Spleen (tissue), 11 donors: ENCODE measurements around the gene SNPH. TPM values are rescaled to one million over a fixed set of nuclear protein-coding genes. Genes with fewer than 3 reads are reported as not detected.

Source experiments
- DNase-seq: peaks from one replicate; pipeline ENCODE4 v3.0.0-alpha.2; 2020
- H3K27ac ChIP-seq, 8 donors: fragments of 200-600 bp; sonication (generic) in 7 of 8; 1 replicate in 4 of 8; 2 replicates in 4 of 8; pipeline versions ENCODE4 v1.5.0 to v1.8.0; 2016 to 2021; ENCODE audit warnings: inconsistent platforms in 4 of 8, mild to moderate bottlenecking in 4 of 8, moderate library complexity in 1 of 8
- H3K27me3 ChIP-seq, 7 donors: fragments of 200-600 bp; sonication (generic) in 6 of 7; replicated peaks in 1 of 7; 1 replicate in 4 of 7; 2 replicates in 3 of 7; pipeline versions ENCODE4 v1.5.0 to v1.8.0; 2016 to 2021; ENCODE audit warnings: inconsistent platforms in 3 of 7, mild to moderate bottlenecking in 1 of 7
- H3K36me3 ChIP-seq, 6 donors: fragments of 200-600 bp; sonication (generic) in 5 of 6; 1 replicate in 4 of 6; 2 replicates in 2 of 6; pipeline versions ENCODE4 v1.5.0 to v1.8.0; 2016 to 2021; ENCODE audit warnings: inconsistent platforms in 2 of 6
- H3K4me1 ChIP-seq, 6 donors: fragments of 200-600 bp; sonication (generic) in 5 of 6; 1 replicate in 3 of 6; 2 replicates in 3 of 6; pipeline versions ENCODE4 v1.5.0 to v1.8.0; 2016 to 2021; ENCODE audit warnings: inconsistent platforms in 3 of 6
- H3K4me3 ChIP-seq, 8 donors: fragments of 200-600 bp; sonication (generic) in 7 of 8; 1 replicate in 4 of 8; 2 replicates in 4 of 8; pipeline versions ENCODE4 v1.5.0 to v1.8.0; 2016 to 2021; ENCODE audit warnings: inconsistent platforms in 4 of 8, mild to moderate bottlenecking in 4 of 8, moderate library complexity in 2 of 8
- H3K9me3 ChIP-seq, 8 donors: fragments of 200-600 bp; sonication (generic) in 7 of 8; 1 replicate in 4 of 8; 2 replicates in 4 of 8; pipeline versions ENCODE4 v1.5.0 to v1.8.0; 2016 to 2021; ENCODE audit warnings: inconsistent platforms in 4 of 8
- CTCF ChIP-seq, 11 experiments: fragments of 200-600 bp in 7 of 11; fragments of 450-650 bp in 4 of 11; sonication (generic) in 4 of 11; IDR thresholded peaks in 8 of 11; conservative IDR thresholded peaks in 3 of 11; 1 replicate in 7 of 11; 2 replicates in 4 of 11; pipeline versions ENCODE4 v1.4.0 to v1.8.0; 2016 to 2021; ENCODE audit warnings: antibody characterized with exemption in 11 of 11, inconsistent platforms in 4 of 11, mild to moderate bottlenecking in 1 of 11
- POLR2A ChIP-seq, 3 donors: fragments of 450-650 bp; IDR thresholded peaks; one replicate each; pipeline ENCODE4 v1.5.1; 2017; ENCODE audit warnings: antibody characterized with exemption in 3 of 3, mild to moderate bottlenecking in 1 of 3
- POLR2AphosphoS5 ChIP-seq, 3 donors: sonication (generic); formaldehyde crosslinking; IDR thresholded peaks; one replicate each; pipeline ENCODE4 v1.5.1; 2017; ENCODE audit warnings: antibody characterized with exemption in 3 of 3
- WGBS, 5 donors: extraction: QIAGEN DNeasy Blood & Tissue Kit in 3 of 5; methylation state at CpG; one replicate each; pipeline versions ENCODE4 v1.1.5 to v1.1.7; 2013 to 2018; 5-methylcytosine and 5-hydroxymethylcytosine counted together
- intact Hi-C: fragments of 100-400 bp; cut with DNase I; formaldehyde crosslinking; loops from one replicate; pipeline ENCODE4 v1.15.0; 2023; ENCODE audit warnings: low total_unique reads
- polyA plus RNA-seq, 3 donors: library from polyadenylated mRNA; stranded (reverse); fragments of 200-250 nt; gene quantifications; one replicate each; pipeline ENCODE4 v1.2.1, GENCODE V29; 2013
- total RNA-seq, 7 donors: library from RNA; depleted of rRNA in 3 of 7; stranded (reverse); fragments of >200 nt in 3 of 7; fragmentation: NEBNext Ultra II Directional in 4 of 7; extraction: Animal tissue kit (Norgen Biotek cat#: 25700) in 4 of 7; gene quantifications; one replicate each; pipeline versions ENCODE4 v1.1.0 to v1.2.1, GENCODE V29; 2016 to 2021
- donor health status: healthy with polysubstance abuse.
- donor health status: DM: no; HTN: no; CAD: no; lungs with moderate emphysema.
- donor health status: DM: no; HTN: no; CAD: no.
- donor health status: Bipolar disorder and iron deficiency.
- donor health status: healthy.
- donor health status: DM: no; HTN: no; CAD: no.
- donor health status: DM: yes; HTN: yes; CAD: no.

Gene SNPH
- total and polyA plus RNA-seq, 10 donors, result 0.58 to 3.5 (median 2.0) TPM

DNA sequence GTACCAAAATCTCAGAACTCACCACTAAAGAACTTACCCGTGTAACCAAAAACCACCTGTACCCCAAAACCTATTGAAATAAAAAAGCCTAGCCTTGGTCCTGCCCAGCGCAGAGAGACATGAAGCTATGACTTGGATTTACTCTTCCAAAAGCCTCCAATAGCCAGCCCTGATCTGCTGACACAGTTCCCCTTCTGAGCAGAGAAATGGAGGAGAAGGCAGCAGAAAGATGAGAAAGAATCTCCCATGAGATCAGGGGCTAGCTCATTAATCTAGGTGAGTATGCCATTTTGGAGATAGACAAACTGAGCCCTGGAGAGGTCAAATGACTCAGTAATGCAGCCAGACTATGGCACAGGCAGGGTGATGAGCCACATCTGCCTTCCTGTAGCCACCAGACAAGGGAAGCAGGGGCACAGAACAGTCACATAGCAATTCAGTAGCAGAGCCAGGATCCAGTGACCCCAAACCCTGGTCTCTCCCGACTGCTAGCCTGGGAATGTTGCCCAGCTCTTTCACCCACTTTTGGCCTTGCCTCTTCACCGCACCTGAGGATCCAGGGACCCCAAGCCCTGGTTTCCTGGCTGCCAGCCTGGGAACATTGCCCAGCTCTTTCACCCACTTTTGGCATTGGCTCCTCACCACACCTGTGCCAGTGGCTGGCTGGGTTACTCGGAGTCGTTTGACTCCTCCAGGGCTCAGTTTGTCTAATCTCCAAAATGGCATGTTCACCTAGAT lies 70.0 kb downstream of the SNPH start:
- intact Hi-C loops, result no loop called here
- Histone ChIP-seq H3K9me3 (no peaks in the 10 kb centered on the region), H3K27me3 (no peaks in the 10 kb centered on the region), H3K4me3 (no peak overlapping the region), H3K27ac (peak overlapping the region in 7 of 8 donors; percentile 24 to 72 (median 62)), H3K4me1 (peaks cover 17 to 72% (median 36%) of the 10 kb centered on the region in 6 donors), H3K36me3 (peaks cover 0 to 35% (median 0%) of the 10 kb centered on the region in 6 donors)
- TF ChIP-seq CTCF (IDR thresholded peaks at IDR 0.05 in 8 of 11, conservative IDR thresholded peaks at IDR 0.05 in 3 of 11), result no peak
- no peak for TF ChIP-seq POLR2A (IDR thresholded peaks at IDR 0.05)
- no peak for TF ChIP-seq POLR2AphosphoS5 (IDR thresholded peaks at IDR 0.05)
- peak; percentile 51 for DNase-seq
- 66 to 83% (median 78%) methylated on average over 6 of the region's 6 CpGs for WGBS, 5 donors

DNA sequence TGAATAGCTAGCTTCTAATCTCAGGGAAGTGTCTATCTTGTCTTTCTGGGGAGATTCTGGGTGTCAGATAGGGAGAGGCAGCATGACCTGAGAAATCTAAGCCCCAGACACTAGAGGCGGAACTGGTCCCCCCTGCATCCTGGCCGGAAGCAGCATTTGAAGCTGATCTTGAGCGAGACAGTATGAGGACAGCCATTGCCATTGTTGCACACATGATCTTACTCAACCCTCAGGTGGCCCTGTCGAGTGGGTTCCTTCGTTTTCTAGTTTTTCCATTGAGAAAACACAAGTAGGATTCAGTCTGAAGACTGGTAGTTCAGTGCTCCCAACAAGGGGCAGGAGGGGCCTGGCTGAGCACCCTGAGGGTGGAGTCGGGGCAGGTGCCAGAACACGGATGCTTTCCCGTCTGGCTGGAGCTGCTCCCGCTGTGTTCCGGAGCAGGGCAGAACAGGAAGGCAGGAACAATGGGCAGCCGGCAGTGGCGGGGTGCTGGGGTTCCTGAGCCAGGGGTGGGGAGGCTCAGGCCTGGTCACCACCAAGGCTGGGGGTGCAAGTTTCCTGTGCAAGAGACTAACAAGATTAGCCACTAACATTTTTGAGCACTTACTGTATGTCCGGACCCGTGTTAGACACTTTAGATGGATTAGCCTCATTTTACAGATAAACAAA lies 70.7 kb downstream of the SNPH start:
- Histone ChIP-seq H3K27me3 (no peaks in the 10 kb centered on the region), H3K4me1 (peaks cover 17 to 66% (median 33%) of the 10 kb centered on the region in 6 donors), H3K9me3 (no peaks in the 10 kb centered on the region), H3K4me3 (peak overlapping the region in 1 of 8 donors; percentile 15), H3K36me3 (peaks cover 0 to 28% (median 0%) of the 10 kb centered on the region in 6 donors), H3K27ac (peak overlapping the region; percentile 2 to 72 (median 64))
- peak; percentile 89 for DNase-seq
- WGBS, 5 donors, result 23 to 39% (median 27%) methylated on average over 12 to 14 of the region's 14 CpGs
- intact Hi-C loops, result no loop called here
- TF ChIP-seq CTCF (IDR thresholded peaks at IDR 0.05 in 8 of 11, conservative IDR thresholded peaks at IDR 0.05 in 3 of 11) (no peak), POLR2A (IDR thresholded peaks at IDR 0.05) (no peak), POLR2AphosphoS5 (IDR thresholded peaks at IDR 0.05) (peak; percentile 82 to 89 (median 86))

DNA sequence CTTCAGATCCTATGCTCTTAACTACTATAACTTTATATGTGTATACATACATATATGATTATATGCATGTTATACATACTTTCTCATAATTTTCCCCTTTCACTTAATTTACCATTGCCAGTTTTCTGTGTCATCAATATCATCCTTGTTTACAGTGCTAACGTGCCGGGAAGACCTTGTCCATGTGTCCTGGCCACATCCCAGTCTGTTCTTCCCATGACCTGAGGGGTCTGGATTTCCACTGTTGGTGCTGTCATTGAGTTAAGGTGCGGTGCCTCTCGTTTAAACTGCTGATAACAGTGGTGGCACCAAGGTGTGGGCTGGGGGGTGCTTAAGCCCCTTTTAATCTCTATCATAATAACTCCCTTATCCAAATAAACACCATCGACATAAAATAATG lies 71.3 kb downstream of the SNPH start:
- Histone ChIP-seq H3K4me3 (no peak overlapping the region), H3K27me3 (no peaks in the 10 kb centered on the region), H3K27ac (peak overlapping the region; percentile 2 to 72 (median 64)), H3K36me3 (peaks cover 0 to 22% (median 0%) of the 10 kb centered on the region in 6 donors), H3K4me1 (peaks cover 17 to 65% (median 33%) of the 10 kb centered on the region in 6 donors), H3K9me3 (no peaks in the 10 kb centered on the region)
- DNase-seq, result no peak
- intact Hi-C loops, result no loop called here
- TF ChIP-seq POLR2AphosphoS5 (IDR thresholded peaks at IDR 0.05), result no peak
- TF ChIP-seq CTCF (IDR thresholded peaks at IDR 0.05 in 8 of 11, conservative IDR thresholded peaks at IDR 0.05 in 3 of 11), result no peak
- no peak for TF ChIP-seq POLR2A (IDR thresholded peaks at IDR 0.05)
- 70 to 85% (median 72%) methylated on average over 5 of the region's 5 CpGs for WGBS, 5 donors

DNA sequence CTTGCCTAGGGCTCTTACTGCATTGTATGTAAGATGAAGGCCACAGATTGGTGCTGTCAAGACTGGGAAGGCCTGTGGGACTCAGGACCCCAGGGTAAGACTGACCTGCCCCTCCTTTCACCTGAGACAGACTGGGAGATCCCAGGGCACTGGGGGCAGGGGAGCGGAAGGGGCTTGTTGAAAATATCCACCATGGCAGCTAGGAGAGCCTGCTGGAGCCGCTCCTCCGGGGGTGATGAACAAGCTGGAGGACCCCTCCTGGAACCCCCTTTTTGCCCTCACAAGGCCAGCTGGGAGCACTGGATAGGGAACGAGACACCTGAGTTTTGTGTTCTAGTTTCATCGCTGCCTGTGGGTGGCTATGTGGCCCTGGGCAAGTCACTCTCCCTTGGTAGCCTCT lies 72.0 kb downstream of the SNPH start:
- TF ChIP-seq POLR2A (IDR thresholded peaks at IDR 0.05), result no peak
- no peak for TF ChIP-seq POLR2AphosphoS5 (IDR thresholded peaks at IDR 0.05)
- TF ChIP-seq CTCF (IDR thresholded peaks at IDR 0.05 in 8 of 11, conservative IDR thresholded peaks at IDR 0.05 in 3 of 11), result no peak
- Histone ChIP-seq H3K4me1 (peaks cover 17 to 60% (median 33%) of the 10 kb centered on the region in 6 donors), H3K27me3 (no peaks in the 10 kb centered on the region), H3K27ac (peak overlapping the region in 6 of 8 donors; percentile 15 to 72 (median 67)), H3K36me3 (peaks cover 0 to 15% (median 0%) of the 10 kb centered on the region in 6 donors), H3K4me3 (no peak overlapping the region), H3K9me3 (no peaks in the 10 kb centered on the region)
- intact Hi-C loops, result no loop called here
- WGBS, 5 donors, result 93 to 100% (median 96%) methylated on average over 5 of the region's 5 CpGs
- peak; percentile 62 for DNase-seq
